ENCODE measurements around the gene NOTCH4. TPM values are rescaled to one million over a fixed set of nuclear protein-coding genes. Genes with fewer than 3 reads are reported as not detected.

NOTCH4 gene
- total and polyA plus RNA-seq, 9 of the 15 experiments (the other 6 are each of a cell fraction or from before 2014, with no cell fraction given), result 0.24 to 4.3 (median 1.7) TPM

- TF ChIP-seq, protein P1, sequence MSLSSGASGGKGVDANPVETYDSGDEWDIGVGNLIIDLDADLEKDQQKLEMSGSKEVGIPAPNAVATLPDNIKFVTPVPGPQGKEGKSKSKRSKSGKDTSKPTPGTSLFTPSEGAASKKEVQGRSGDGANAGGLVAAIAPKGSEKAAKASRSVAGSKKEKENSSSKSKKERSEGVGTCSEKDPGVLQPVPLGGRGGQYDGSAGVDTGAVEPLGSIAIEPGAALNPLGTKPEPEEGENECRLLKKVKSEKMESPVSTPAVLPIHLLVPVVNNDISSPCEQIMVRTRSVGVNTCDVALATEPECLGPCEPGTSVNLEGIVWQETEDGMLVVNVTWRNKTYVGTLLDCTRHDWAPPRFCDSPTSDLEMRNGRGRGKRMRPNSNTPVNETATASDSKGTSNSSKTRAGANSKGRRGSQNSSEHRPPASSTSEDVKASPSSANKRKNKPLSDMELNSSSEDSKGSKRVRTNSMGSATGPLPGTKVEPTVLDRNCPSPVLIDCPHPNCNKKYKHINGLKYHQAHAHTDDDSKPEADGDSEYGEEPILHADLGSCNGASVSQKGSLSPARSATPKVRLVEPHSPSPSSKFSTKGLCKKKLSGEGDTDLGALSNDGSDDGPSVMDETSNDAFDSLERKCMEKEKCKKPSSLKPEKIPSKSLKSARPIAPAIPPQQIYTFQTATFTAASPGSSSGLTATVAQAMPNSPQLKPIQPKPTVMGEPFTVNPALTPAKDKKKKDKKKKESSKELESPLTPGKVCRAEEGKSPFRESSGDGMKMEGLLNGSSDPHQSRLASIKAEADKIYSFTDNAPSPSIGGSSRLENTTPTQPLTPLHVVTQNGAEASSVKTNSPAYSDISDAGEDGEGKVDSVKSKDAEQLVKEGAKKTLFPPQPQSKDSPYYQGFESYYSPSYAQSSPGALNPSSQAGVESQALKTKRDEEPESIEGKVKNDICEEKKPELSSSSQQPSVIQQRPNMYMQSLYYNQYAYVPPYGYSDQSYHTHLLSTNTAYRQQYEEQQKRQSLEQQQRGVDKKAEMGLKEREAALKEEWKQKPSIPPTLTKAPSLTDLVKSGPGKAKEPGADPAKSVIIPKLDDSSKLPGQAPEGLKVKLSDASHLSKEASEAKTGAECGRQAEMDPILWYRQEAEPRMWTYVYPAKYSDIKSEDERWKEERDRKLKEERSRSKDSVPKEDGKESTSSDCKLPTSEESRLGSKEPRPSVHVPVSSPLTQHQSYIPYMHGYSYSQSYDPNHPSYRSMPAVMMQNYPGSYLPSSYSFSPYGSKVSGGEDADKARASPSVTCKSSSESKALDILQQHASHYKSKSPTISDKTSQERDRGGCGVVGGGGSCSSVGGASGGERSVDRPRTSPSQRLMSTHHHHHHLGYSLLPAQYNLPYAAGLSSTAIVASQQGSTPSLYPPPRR (CRISPR knock-in tag; IDR thresholded peaks at IDR 0.05; ENCODE audit: borderline replicate concordance), result no peak
- TF ChIP-seq PURB (CRISPR knock-in tag; IDR thresholded peaks at IDR 0.05; ENCODE audit: low read depth), result no peak
- TF ChIP-seq HMGXB4 (CRISPR knock-in tag; IDR thresholded peaks at IDR 0.05), result no peak
- TF ChIP-seq ZNF23 (CRISPR knock-in tag; IDR thresholded peaks at IDR 0.05), result no peak
- TF ChIP-seq, protein P2, sequence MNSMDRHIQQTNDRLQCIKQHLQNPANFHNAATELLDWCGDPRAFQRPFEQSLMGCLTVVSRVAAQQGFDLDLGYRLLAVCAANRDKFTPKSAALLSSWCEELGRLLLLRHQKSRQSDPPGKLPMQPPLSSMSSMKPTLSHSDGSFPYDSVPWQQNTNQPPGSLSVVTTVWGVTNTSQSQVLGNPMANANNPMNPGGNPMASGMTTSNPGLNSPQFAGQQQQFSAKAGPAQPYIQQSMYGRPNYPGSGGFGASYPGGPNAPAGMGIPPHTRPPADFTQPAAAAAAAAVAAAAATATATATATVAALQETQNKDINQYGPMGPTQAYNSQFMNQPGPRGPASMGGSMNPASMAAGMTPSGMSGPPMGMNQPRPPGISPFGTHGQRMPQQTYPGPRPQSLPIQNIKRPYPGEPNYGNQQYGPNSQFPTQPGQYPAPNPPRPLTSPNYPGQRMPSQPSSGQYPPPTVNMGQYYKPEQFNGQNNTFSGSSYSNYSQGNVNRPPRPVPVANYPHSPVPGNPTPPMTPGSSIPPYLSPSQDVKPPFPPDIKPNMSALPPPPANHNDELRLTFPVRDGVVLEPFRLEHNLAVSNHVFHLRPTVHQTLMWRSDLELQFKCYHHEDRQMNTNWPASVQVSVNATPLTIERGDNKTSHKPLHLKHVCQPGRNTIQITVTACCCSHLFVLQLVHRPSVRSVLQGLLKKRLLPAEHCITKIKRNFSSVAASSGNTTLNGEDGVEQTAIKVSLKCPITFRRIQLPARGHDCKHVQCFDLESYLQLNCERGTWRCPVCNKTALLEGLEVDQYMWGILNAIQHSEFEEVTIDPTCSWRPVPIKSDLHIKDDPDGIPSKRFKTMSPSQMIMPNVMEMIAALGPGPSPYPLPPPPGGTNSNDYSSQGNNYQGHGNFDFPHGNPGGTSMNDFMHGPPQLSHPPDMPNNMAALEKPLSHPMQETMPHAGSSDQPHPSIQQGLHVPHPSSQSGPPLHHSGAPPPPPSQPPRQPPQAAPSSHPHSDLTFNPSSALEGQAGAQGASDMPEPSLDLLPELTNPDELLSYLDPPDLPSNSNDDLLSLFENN (IDR thresholded peaks at IDR 0.05; ENCODE audit: low read depth in 2 of 2, low read length in 2 of 2), result no peak
- TF ChIP-seq, protein P3, sequence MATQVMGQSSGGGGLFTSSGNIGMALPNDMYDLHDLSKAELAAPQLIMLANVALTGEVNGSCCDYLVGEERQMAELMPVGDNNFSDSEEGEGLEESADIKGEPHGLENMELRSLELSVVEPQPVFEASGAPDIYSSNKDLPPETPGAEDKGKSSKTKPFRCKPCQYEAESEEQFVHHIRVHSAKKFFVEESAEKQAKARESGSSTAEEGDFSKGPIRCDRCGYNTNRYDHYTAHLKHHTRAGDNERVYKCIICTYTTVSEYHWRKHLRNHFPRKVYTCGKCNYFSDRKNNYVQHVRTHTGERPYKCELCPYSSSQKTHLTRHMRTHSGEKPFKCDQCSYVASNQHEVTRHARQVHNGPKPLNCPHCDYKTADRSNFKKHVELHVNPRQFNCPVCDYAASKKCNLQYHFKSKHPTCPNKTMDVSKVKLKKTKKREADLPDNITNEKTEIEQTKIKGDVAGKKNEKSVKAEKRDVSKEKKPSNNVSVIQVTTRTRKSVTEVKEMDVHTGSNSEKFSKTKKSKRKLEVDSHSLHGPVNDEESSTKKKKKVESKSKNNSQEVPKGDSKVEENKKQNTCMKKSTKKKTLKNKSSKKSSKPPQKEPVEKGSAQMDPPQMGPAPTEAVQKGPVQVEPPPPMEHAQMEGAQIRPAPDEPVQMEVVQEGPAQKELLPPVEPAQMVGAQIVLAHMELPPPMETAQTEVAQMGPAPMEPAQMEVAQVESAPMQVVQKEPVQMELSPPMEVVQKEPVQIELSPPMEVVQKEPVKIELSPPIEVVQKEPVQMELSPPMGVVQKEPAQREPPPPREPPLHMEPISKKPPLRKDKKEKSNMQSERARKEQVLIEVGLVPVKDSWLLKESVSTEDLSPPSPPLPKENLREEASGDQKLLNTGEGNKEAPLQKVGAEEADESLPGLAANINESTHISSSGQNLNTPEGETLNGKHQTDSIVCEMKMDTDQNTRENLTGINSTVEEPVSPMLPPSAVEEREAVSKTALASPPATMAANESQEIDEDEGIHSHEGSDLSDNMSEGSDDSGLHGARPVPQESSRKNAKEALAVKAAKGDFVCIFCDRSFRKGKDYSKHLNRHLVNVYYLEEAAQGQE (IDR thresholded peaks at IDR 0.05; ENCODE audit: borderline replicate concordance), result peak; percentile 72; the same call in 1 of the 2 replicates
- TF ChIP-seq, protein P3 (CRISPR knock-in tag; IDR thresholded peaks at IDR 0.05; ENCODE audit: low read depth), result no peak
- TF ChIP-seq RFX1 (IDR thresholded peaks at IDR 0.05), result no peak
- no peak for TF ChIP-seq NEUROD1 (IDR thresholded peaks at IDR 0.05; ENCODE audit: borderline replicate concordance, low read depth, low read length, partially characterized antibody)
Observed at GRCh38 chr6:32234934-32235333, 11.1 kb upstream of the NOTCH4 start (continued).

Data from K562 (cell line).